HTERT RPE-1 (cell line): ENCODE results near the gene HESX1.

Experiments
- in situ Hi-C: fragments of 300-500 bp; cut with MboI; formaldehyde crosslinking; loops from 4 replicates; pipeline ENCODE4 v1.14.3; 2020; ENCODE audit warnings: low sequenced_read_pairs

HESX1 gene

DNA sequence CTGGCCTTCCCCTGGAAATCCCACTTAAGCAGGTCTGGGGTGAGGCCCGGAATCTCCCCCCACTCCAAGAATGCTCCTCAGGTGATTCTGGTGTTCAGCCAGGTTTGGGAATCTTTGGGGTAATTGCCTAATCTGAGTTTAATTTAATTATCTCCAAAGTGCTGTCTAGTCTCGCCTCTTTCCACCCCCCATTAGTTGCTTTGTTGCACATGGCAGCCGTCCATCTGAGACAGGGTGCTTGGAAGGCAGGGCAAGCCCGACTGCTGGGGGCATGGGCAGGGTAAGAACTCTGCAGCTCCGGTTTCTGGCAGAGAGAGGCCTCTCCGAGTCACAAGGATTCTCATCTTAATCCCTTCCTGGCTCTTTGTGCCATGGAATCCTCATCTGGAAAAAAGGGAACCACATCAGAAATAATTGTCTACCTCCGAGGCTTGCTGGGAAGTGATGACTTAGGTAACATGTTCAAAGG lies 49.6 kb downstream of the HESX1 start:
- in situ Hi-C loops = no loop called here
